Measurements from ENCODE around the gene NCS1.

The NCS1 gene

DNA sequence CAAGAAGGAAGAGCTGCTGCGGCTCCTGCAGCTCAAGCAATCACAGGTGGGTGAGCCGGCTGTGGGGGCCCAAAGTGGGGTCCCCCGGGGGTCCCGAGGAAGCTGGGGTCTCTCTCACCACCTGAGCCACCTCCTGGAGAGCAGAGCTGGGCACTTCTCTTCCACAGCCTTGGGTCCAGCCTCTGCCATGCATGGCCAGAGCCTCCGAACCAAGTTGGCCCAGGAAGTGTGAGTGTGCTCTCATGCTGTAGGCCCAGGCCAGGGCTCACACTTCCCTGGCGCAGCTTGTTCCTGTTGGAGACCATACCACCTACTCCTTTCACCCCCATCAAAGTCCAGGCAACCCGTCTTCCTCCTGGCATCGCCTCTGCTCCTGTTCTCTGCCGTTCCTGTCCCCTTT is 113.1 kb downstream of the NCS1 start:
- no peaks in the 10 kb centered on the region for H3K4me1 ChIP-seq (ENCODE audit: control insufficient read depth, low read depth, low read length)
- DNase-seq = no peak
- no peak overlapping the region for H2BK5ac ChIP-seq (ENCODE audit: low read length)
- no peak overlapping the region for H4K5ac ChIP-seq (ENCODE audit: low read length)
- H3K56ac ChIP-seq (ENCODE audit: low read length) = no peak overlapping the region
- H2BK120ac ChIP-seq (ENCODE audit: low read depth, low read length) = no peak overlapping the region
- no peak overlapping the region for H4K8ac ChIP-seq (ENCODE audit: low read depth, low read length)
- no peak overlapping the region for H3K4me3 ChIP-seq (ENCODE audit: low read length)
- no peaks in the 10 kb centered on the region for H3K79me2 ChIP-seq (ENCODE audit: control insufficient read depth, insufficient read depth, low read length)
- H3K4ac ChIP-seq (ENCODE audit: low read depth, low read length) = no peak overlapping the region
- H3K23ac ChIP-seq (ENCODE audit: low read length) = no peak overlapping the region
- H3K27ac ChIP-seq (ENCODE audit: low read depth, low read length) = no peak overlapping the region
- no peak overlapping the region for H2BK15ac ChIP-seq (replicated peaks; ENCODE audit: low read depth)
- no peaks in the 10 kb centered on the region for H3K27me3 ChIP-seq (ENCODE audit: insufficient read depth, low read length, poor library complexity)
- H3K18ac ChIP-seq (ENCODE audit: low read length) = no peak overlapping the region
- H2AK5ac ChIP-seq (ENCODE audit: low read length) = no peak overlapping the region
- whole genome bisulfite sequencing (ENCODE audit: extremely low coverage, insufficient coverage, low lambda C conversion rate) = no CpG with 5 or more reads among the region's 9 CpGs
- H3K79me1 ChIP-seq (ENCODE audit: low read length) = no peaks in the 10 kb centered on the region
- no peak overlapping the region for H3K4me2 ChIP-seq (ENCODE audit: low read length)
- H3K9ac ChIP-seq (ENCODE audit: low read length) = no peak overlapping the region
- H3K36me3 ChIP-seq (ENCODE audit: control insufficient read depth, insufficient read depth, low read length) = no peaks in the 10 kb centered on the region

DNA sequence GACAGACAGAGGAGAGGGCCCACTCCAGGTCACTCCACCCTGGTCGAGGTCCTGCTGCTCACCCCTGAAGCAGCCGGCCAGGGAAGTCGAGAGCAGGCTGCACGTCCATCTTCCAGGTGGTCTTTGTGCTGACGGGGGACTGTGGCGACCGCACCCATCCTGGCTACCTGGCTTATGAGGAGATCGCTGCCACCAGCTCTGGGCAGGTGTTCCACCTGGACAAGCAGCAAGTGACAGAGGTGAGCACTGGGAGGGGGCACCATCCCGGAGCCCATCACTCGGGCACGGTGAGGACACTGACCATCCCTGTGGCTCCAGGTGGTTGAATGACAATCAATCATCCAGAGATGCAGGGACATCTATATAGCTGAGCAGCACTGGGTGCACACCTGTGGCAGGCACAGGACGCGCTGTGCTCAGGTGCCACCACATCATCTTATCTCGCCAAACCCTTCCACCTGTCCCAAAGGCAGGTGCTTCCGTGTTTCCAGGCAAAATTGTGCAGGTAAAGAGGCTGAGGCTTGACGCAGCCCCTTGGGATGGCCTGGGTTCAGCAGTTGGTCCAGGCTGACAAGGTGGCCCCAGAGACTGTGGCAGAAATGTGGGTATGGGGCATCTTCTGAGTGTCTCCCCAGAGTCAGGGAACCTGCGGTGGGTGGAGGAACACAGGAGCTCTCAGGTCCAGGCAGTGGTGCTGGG is 114.0 kb downstream of the NCS1 start:
- Histone ChIP-seq H2AK5ac (ENCODE audit: low read length) (no peak overlapping the region), H3K79me2 (ENCODE audit: control insufficient read depth, insufficient read depth, low read length) (no peaks in the 10 kb centered on the region), H4K5ac (ENCODE audit: low read length) (no peak overlapping the region), H3K56ac (ENCODE audit: low read length) (no peak overlapping the region), H4K8ac (ENCODE audit: low read depth, low read length) (no peak overlapping the region), H3K23ac (ENCODE audit: low read length) (no peak overlapping the region), H2BK15ac (replicated peaks; ENCODE audit: low read depth) (no peak overlapping the region), H2BK5ac (ENCODE audit: low read length) (no peak overlapping the region), H3K36me3 (ENCODE audit: control insufficient read depth, insufficient read depth, low read length) (no peaks in the 10 kb centered on the region), H3K18ac (ENCODE audit: low read length) (no peak overlapping the region), H3K4me1 (ENCODE audit: control insufficient read depth, low read depth, low read length) (no peaks in the 10 kb centered on the region), H3K27me3 (ENCODE audit: insufficient read depth, low read length, poor library complexity) (no peaks in the 10 kb centered on the region), H3K4me3 (ENCODE audit: low read length) (no peak overlapping the region), H3K27ac (ENCODE audit: low read depth, low read length) (no peak overlapping the region), H3K79me1 (ENCODE audit: low read length) (no peaks in the 10 kb centered on the region), H3K9ac (ENCODE audit: low read length) (no peak overlapping the region), H2BK120ac (ENCODE audit: low read depth, low read length) (no peak overlapping the region), H3K4ac (ENCODE audit: low read depth, low read length) (no peak overlapping the region), H3K4me2 (ENCODE audit: low read length) (no peak overlapping the region)
- no peak for DNase-seq
- WGBS (ENCODE audit: extremely low coverage, insufficient coverage, low lambda C conversion rate) = no CpG with 5 or more reads among the region's 17 CpGs
